ENCODE measurements around the gene ARHGEF17.

- TF ChIP-seq CTCF (IDR thresholded peaks at IDR 0.05) (no peak), POLR2A (IDR thresholded peaks at IDR 0.05) (no peak)
Observed at GRCh38 chr11:73396985-73397384, 88.9 kb downstream of the ARHGEF17 start.

All from testis (tissue), 2 donors.